Lung (tissue), 12 donors: ENCODE results near the gene ABR. TPM values are rescaled to one million over a fixed set of nuclear protein-coding genes. Genes with fewer than 3 reads are reported as not detected.

Experiments used
- ATAC-seq: fragments of 200-7000 bp; cut with Tn5 transposase; one replicate; pipeline ENCODE4 v1.9.1; 2020; ENCODE audit warnings: moderate number of reproducible peaks; ENCODE audit not compliant: insufficient read depth, low FRiP score
- DNase-seq, 3 donors: peaks; one replicate each; pipeline ENCODE4 v3.0.0-alpha.2; 2013 to 2017
- H3K27ac ChIP-seq, 2 donors: one replicate each; pipeline ENCODE4 v1.5.1; 2013; ENCODE audit warnings: mild to moderate bottlenecking in 2 of 2, moderate library complexity in 2 of 2, control low read depth in 1 of 2, inconsistent platforms in 1 of 2, low read depth in 1 of 2, low read length in 1 of 2
- H3K27me3 ChIP-seq, 3 donors: one replicate each; pipeline ENCODE4 v1.5.1; 2013; ENCODE audit warnings: low read length in 2 of 3; ENCODE audit not compliant: control insufficient read depth in 3 of 3, insufficient read depth in 3 of 3
- H3K36me3 ChIP-seq, 4 donors: one replicate each; pipeline ENCODE4 v1.5.1; 2013; ENCODE audit warnings: low read length in 4 of 4, mild to moderate bottlenecking in 1 of 4, moderate library complexity in 1 of 4; ENCODE audit not compliant: control insufficient read depth in 4 of 4, insufficient read depth in 4 of 4
- H3K4me1 ChIP-seq, 5 donors: one replicate each; pipeline ENCODE4 v1.5.1; 2013; ENCODE audit warnings: low read length in 5 of 5, mild to moderate bottlenecking in 2 of 5, moderate library complexity in 1 of 5; ENCODE audit not compliant: control insufficient read depth in 5 of 5, insufficient read depth in 5 of 5
- H3K4me3 ChIP-seq: one replicate; pipeline ENCODE4 v1.5.1; 2013; ENCODE audit warnings: mild to moderate bottlenecking, control low read depth, moderate library complexity
- H3K9ac ChIP-seq, 2 donors: one replicate each; pipeline ENCODE4 v1.5.1; 2013; ENCODE audit warnings: low read length in 2 of 2, control low read depth in 1 of 2; ENCODE audit not compliant: insufficient read depth in 1 of 2
- H3K9me3 ChIP-seq, 4 donors: one replicate each; pipeline ENCODE4 v1.5.1; 2013; ENCODE audit warnings: low read length in 3 of 4, mild to moderate bottlenecking in 1 of 4, moderate library complexity in 1 of 4; ENCODE audit not compliant: control insufficient read depth in 4 of 4, insufficient read depth in 3 of 4
- CTCF ChIP-seq: IDR thresholded peaks from 2 replicates; pipeline ENCODE4 v1.5.1; 2012; ENCODE audit warnings: mild to moderate bottlenecking; ENCODE audit errors: control extremely low read depth, extremely low read depth
- WGBS, 2 donors: extraction: QIAGEN DNeasy Blood & Tissue Kit; methylation state at CpG; one replicate each; pipeline ENCODE4 v1.1.7; 2013; 5-methylcytosine and 5-hydroxymethylcytosine counted together
- polyA plus RNA-seq, 2 donors: library from polyadenylated mRNA; stranded (reverse); fragments of 200-250 nt; gene quantifications; one replicate each; pipeline ENCODE4 v1.2.1, GENCODE V29; 2013
- total RNA-seq, 2 donors: library from RNA; depleted of rRNA in 1 of 2; stranded (reverse); fragments of >200 nt in 1 of 2; gene quantifications; one replicate each; pipeline ENCODE4 v1.2.1, GENCODE V29; 2014 to 2021
- donor health status: control.
- donor health status: control.
- donor health status: Bipolar disorder and iron deficiency.
- donor health status: healthy.
- donor health status: DM: yes; HTN: yes; CAD: no.

Gene ABR
- total and polyA plus RNA-seq, 4 donors: 54.8 to 187 (median 70.2) TPM

- H3K4me3 ChIP-seq: no peak overlapping the region
- DNase-seq (no peak), ATAC-seq (no peak)
- H3K36me3 ChIP-seq: no peaks in the 10 kb centered on the region
- peaks cover 0 to 9% (median 6%) of the 10 kb centered on the region in 3 donors for H3K27me3 ChIP-seq
- peaks cover 0 to 5% (median 0%) of the 10 kb centered on the region in 4 donors for H3K9me3 ChIP-seq
- H3K9ac ChIP-seq: no peak overlapping the region
- no peak for TF ChIP-seq CTCF
- H3K4me1 ChIP-seq: no peaks in the 10 kb centered on the region
- 78 to 83% methylated on average over 14 of the region's 14 CpGs for WGBS, 2 donors
- H3K27ac ChIP-seq: no peak overlapping the region
Measured at GRCh38 chr17:1220346-1220745, 40.6 kb upstream of the ABR start.

DNA sequence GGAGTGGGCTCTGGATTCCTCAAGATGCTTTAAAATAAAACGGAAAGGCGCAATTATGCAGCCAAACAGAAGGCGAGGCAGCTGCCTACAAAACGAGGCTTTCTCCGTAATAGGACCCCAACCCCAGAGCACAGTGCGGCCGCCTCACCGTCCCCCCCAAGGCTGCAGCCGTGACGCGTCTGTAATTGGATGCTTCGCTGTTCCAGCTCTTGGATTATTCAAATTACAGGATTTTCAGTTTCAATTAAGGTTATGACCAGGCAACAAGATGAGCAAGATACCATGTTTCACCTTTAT is 37.3 kb upstream of the ABR start:
- no peak overlapping the region for H3K4me3 ChIP-seq
- WGBS, 2 donors: 90 to 93% methylated on average over 12 of the region's 12 CpGs
- ATAC-seq (no peak), DNase-seq (no peak)
- no peaks in the 10 kb centered on the region for H3K4me1 ChIP-seq
- H3K27me3 ChIP-seq: peaks cover 0 to 8% (median 5%) of the 10 kb centered on the region in 3 donors
- no peak for TF ChIP-seq CTCF
- H3K36me3 ChIP-seq: no peaks in the 10 kb centered on the region
- no peak overlapping the region for H3K9ac ChIP-seq
- H3K9me3 ChIP-seq: peaks cover 0 to 5% (median 0%) of the 10 kb centered on the region in 4 donors
- H3K27ac ChIP-seq: no peak overlapping the region

DNA sequence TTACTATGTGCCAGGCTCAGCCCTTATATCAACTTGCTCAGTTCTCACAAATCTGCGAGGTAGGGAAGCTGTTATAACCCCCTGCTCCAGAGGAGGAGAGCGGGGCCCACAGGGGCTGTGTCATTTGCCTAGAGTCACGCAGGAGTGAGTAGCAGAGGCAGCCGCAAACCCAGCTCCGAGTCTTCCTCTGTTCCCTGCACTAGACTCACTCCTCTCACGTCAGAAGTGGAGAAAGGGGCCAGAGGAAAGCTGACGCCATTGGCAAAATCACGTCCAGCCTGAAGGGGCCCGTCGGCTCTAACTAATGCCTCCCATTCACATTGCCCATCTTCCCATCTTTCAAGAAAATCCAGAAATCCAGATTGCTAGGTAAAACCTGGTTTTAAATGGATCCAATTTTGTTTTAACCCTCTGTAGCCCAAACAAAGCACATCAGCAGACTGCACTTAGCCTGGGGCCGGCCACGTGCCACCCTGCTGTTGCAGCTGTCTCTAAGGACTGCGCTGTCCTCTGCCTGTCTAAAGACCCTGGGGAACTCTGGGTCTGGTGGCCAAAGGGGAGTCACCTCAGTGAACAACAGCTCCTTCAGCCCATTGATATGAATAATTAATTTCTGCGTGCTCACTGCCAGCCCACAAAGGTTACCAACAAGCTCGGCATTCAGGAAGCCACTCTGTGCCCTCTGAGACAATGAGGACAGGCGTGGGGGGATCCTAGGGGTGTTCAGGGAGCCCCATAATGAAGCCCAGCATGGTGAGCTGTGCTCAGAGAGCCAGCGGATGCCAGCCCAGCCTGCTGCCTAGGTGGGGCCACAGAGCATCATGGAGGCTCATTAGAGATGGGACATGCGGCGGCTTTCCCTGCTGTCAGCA is 36.7 kb upstream of the ABR start:
- Histone ChIP-seq H3K27me3 (peaks cover 0 to 8% (median 5%) of the 10 kb centered on the region in 3 donors), H3K9me3 (peaks cover 0 to 5% (median 0%) of the 10 kb centered on the region in 4 donors), H3K27ac (no peak overlapping the region), H3K4me1 (no peaks in the 10 kb centered on the region), H3K9ac (no peak overlapping the region), H3K36me3 (no peaks in the 10 kb centered on the region), H3K4me3 (no peak overlapping the region)
- 77 to 83% methylated on average over 19 of the region's 19 CpGs for WGBS, 2 donors
- DNase-seq (no peak), ATAC-seq (no peak)
- no peak for TF ChIP-seq CTCF
